GM12865 (cell line): Measurements from ENCODE around the gene IFT27.

Experiments used
- DNase-seq: peaks from one replicate; pipeline ENCODE4 v3.0.0; 2010; ENCODE audit warnings: low read depth
- H3K4me3 ChIP-seq: 2 replicates; pipeline ENCODE4 v1.5.1; 2011; ENCODE audit warnings: mild to moderate bottlenecking, low read depth, low read length, control low read depth
- CTCF ChIP-seq: IDR thresholded peaks from 2 replicates; pipeline ENCODE4 v1.5.1; 2011; ENCODE audit warnings: low read length, control low read depth, low read depth, inconsistent platforms; ENCODE audit not compliant: insufficient read depth; ENCODE audit errors: missing control alignments

Gene IFT27

GRCh38 chr22:36783743-36784142, 7.8 kb upstream of the IFT27 start:
- TF ChIP-seq CTCF: no peak
- H3K4me3 ChIP-seq: no peak overlapping the region

GRCh38 chr22:36781656-36782627, 6.0 kb upstream of the IFT27 start:
- H3K4me3 ChIP-seq: no peak overlapping the region
- DNase-seq: peak; percentile 83
- TF ChIP-seq CTCF: peak; percentile 88

More at GRCh38 chr22:36783743-36784142, 7.8 kb upstream of the IFT27 start:
- DNase-seq: no peak

GRCh38 chr22:36778020-36778419, 2.1 kb upstream of the IFT27 start:
- no peak overlapping the region for H3K4me3 ChIP-seq
- no peak for TF ChIP-seq CTCF
- no peak for DNase-seq

- peak; percentile 6 for DNase-seq
- no peak for TF ChIP-seq CTCF
- H3K4me3 ChIP-seq: peak overlapping the region; percentile 58
These were observed 803 bp upstream of the IFT27 start for GRCh38 chr22:36776722-36777121.

GRCh38 chr22:36775586-36775963, 344 bp downstream of the IFT27 start:
- peak; percentile 43 for DNase-seq
- H3K4me3 ChIP-seq: peak overlapping the region; percentile 78
- TF ChIP-seq CTCF: no peak

GRCh38 chr22:36773935-36774334, 2.0 kb downstream of the IFT27 start:
- no peak for DNase-seq
- H3K4me3 ChIP-seq: no peak overlapping the region
- TF ChIP-seq CTCF: peak; percentile 12
